H9 (cell line): Measurements from ENCODE around the gene GAS5. TPM values are rescaled to one million over a fixed set of nuclear protein-coding genes. Genes with fewer than 3 reads are reported as not detected.

Source experiments
- DNase-seq: peaks from one replicate; pipeline ENCODE4 v3.0.0-alpha.2; 2017
- H2AFZ ChIP-seq: one replicate; pipeline ENCODE4 v1.6.1; 2013; ENCODE audit warnings: mild to moderate bottlenecking, low read length, control low read depth, moderate library complexity
- H2AK5ac ChIP-seq: 2 replicates; pipeline ENCODE4 v1.6.1; 2013; ENCODE audit warnings: low read length, control low read depth, mixed read lengths; ENCODE audit not compliant: insufficient read length
- H2BK120ac ChIP-seq: one replicate; pipeline ENCODE4 v1.6.1; 2013; ENCODE audit warnings: low read depth, mild to moderate bottlenecking, low read length, control low read depth, inconsistent platforms; ENCODE audit not compliant: poor library complexity, severe bottlenecking
- H2BK12ac ChIP-seq: 2 replicates; pipeline ENCODE4 v1.6.1; 2013; ENCODE audit warnings: low read length, control low read depth, mixed read lengths, low read depth; ENCODE audit not compliant: insufficient read length
- H2BK15ac ChIP-seq: 2 replicates; pipeline ENCODE4 v1.6.1; 2013; ENCODE audit warnings: low read depth, low read length, control low read depth
- H2BK20ac ChIP-seq: one replicate; pipeline ENCODE4 v1.6.1; 2013; ENCODE audit warnings: low read depth, mild to moderate bottlenecking, low read length, control low read depth, inconsistent platforms; ENCODE audit not compliant: poor library complexity, severe bottlenecking
- H2BK5ac ChIP-seq: 2 replicates; pipeline ENCODE4 v1.6.1; 2013; ENCODE audit warnings: low read length, control low read depth, mixed read lengths; ENCODE audit not compliant: insufficient read length
- H3K14ac ChIP-seq: 2 replicates; pipeline ENCODE4 v1.6.1; 2013; ENCODE audit warnings: low read length, control low read depth; ENCODE audit not compliant: insufficient read depth
- H3K18ac ChIP-seq: 2 replicates; pipeline ENCODE4 v1.6.1; 2013; ENCODE audit warnings: low read depth, mild to moderate bottlenecking, mixed read lengths, low read length, control low read depth; ENCODE audit not compliant: insufficient read length
- H3K23ac ChIP-seq: 2 replicates; pipeline ENCODE4 v1.6.1; 2013; ENCODE audit warnings: low read length, control low read depth, mixed read lengths, low read depth; ENCODE audit not compliant: insufficient read length
- H3K23me2 ChIP-seq: 2 replicates; pipeline ENCODE4 v1.6.1; 2013; ENCODE audit warnings: low read depth, mild to moderate bottlenecking, mixed read lengths, low read length, control low read depth; ENCODE audit not compliant: insufficient read length, poor library complexity, severe bottlenecking
- H3K27ac ChIP-seq: 2 replicates; pipeline ENCODE4 v1.5.1; 2013; ENCODE audit warnings: low read length, control low read depth, mixed read lengths, low read depth; ENCODE audit not compliant: insufficient read length
- H3K27me3 ChIP-seq: 2 replicates; pipeline ENCODE4 v1.6.1; 2013; ENCODE audit warnings: low read length, control low read depth, inconsistent platforms; ENCODE audit not compliant: insufficient read depth
- H3K4ac ChIP-seq: 2 replicates; pipeline ENCODE4 v1.6.1; 2013; ENCODE audit warnings: low read depth, mild to moderate bottlenecking, control low read depth, inconsistent platforms, low read length, moderate library complexity
- H3K4me1 ChIP-seq: 2 replicates; pipeline ENCODE4 v1.6.1; 2013; ENCODE audit warnings: low read length, control low read depth, inconsistent platforms; ENCODE audit not compliant: insufficient read depth
- H3K4me2 ChIP-seq: 2 replicates; pipeline ENCODE4 v1.6.1; 2013; ENCODE audit warnings: low read length, control low read depth, mixed read lengths; ENCODE audit not compliant: insufficient read length, insufficient read depth
- H3K56ac ChIP-seq: 2 replicates; pipeline ENCODE4 v1.6.1; 2013; ENCODE audit warnings: low read depth, mild to moderate bottlenecking, mixed read lengths, low read length, control low read depth; ENCODE audit not compliant: insufficient read length
- H3K79me1 ChIP-seq: 2 replicates; pipeline ENCODE4 v1.6.1; 2013; ENCODE audit warnings: low read depth, mild to moderate bottlenecking, moderate library complexity, low read length, control low read depth, inconsistent platforms; ENCODE audit not compliant: insufficient read depth, poor library complexity, severe bottlenecking
- H3K79me2 ChIP-seq: 2 replicates; pipeline ENCODE4 v1.6.1; 2013; ENCODE audit warnings: low read length, control low read depth, inconsistent platforms; ENCODE audit not compliant: insufficient read depth
- H3K9ac ChIP-seq: 2 replicates; pipeline ENCODE4 v1.6.1; 2013; ENCODE audit warnings: low read length, control low read depth, mixed read lengths; ENCODE audit not compliant: insufficient read length; ENCODE audit errors: extremely low read depth
- H3K9me3 ChIP-seq: one replicate; pipeline ENCODE4 v1.6.1; 2013; ENCODE audit warnings: low read depth, low read length, inconsistent platforms; ENCODE audit not compliant: control insufficient read depth
- H3T11ph ChIP-seq: one replicate; pipeline ENCODE4 v1.6.1; 2013; ENCODE audit warnings: mild to moderate bottlenecking, low read length, control low read depth, inconsistent platforms
- H4K20me1 ChIP-seq: one replicate; pipeline ENCODE4 v1.6.1; 2013; ENCODE audit not compliant: control insufficient read depth, insufficient read length, insufficient read depth
- H4K5ac ChIP-seq: 2 replicates; pipeline ENCODE4 v1.6.1; 2013; ENCODE audit warnings: low read depth, mild to moderate bottlenecking, mixed read lengths, low read length, control low read depth; ENCODE audit not compliant: insufficient read length
- H4K8ac ChIP-seq: replicated peaks from 2 replicates; pipeline ENCODE4 v1.6.1; 2013; ENCODE audit warnings: low read length, control low read depth, mixed read lengths, low read depth; ENCODE audit not compliant: insufficient read length
- H4K91ac ChIP-seq: 2 replicates; pipeline ENCODE4 v1.6.1; 2013; ENCODE audit warnings: low read depth, mild to moderate bottlenecking, moderate library complexity, mixed read lengths, low read length, control low read depth; ENCODE audit not compliant: insufficient read length
- H3K27ac Mint-ChIP-seq, 3 experiments: 2 replicates in 2 of 3; 3 replicates in 1 of 3; pipeline ENCODE4 v1.8.0; 2020 to 2021; ENCODE audit warnings: mixed read lengths in 3 of 3, mild to moderate bottlenecking in 1 of 3, moderate library complexity in 1 of 3
- H3K27me3 Mint-ChIP-seq: 2 replicates; pipeline ENCODE4 v1.8.0; 2021; ENCODE audit warnings: low read depth, mild to moderate bottlenecking, moderate library complexity, mixed read lengths
- H3K36me3 Mint-ChIP-seq, 3 experiments: 2 replicates in 2 of 3; 3 replicates in 1 of 3; pipeline ENCODE4 v1.8.0; 2020 to 2021; ENCODE audit warnings: low read depth in 3 of 3, mixed read lengths in 3 of 3; ENCODE audit not compliant: insufficient read depth in 1 of 3
- H3K4me1 Mint-ChIP-seq, 2 experiments: 2 replicates each; pipeline ENCODE4 v1.8.0; 2020; ENCODE audit warnings: mixed read lengths in 2 of 2
- H3K4me3 Mint-ChIP-seq, 2 experiments: 2 replicates in 1 of 2; 3 replicates in 1 of 2; pipeline ENCODE4 v1.8.0; 2020 to 2021; ENCODE audit warnings: mild to moderate bottlenecking in 2 of 2, mixed read lengths in 2 of 2, moderate library complexity in 1 of 2
- H3K9me3 Mint-ChIP-seq, 2 experiments: 2 replicates in 1 of 2; 3 replicates in 1 of 2; pipeline ENCODE4 v1.8.0; 2020; ENCODE audit warnings: mild to moderate bottlenecking in 2 of 2, mixed read lengths in 2 of 2, moderate library complexity in 1 of 2
- CTCF ChIP-seq: fragments of 200-600 bp; sonication (generic); conservative IDR thresholded peaks from 3 replicates; pipeline ENCODE4 v1.8.0; 2021; ENCODE audit warnings: antibody characterized with exemption, mild to moderate bottlenecking
- WGBS: extraction: QIAGEN DNeasy Blood & Tissue Kit; methylation state at CpG from one replicate; pipeline ENCODE4 v1.1.7; 2013; ENCODE audit warnings: missing lambda C conversion rate, low lambda C conversion rate, mixed read lengths; ENCODE audit not compliant: insufficient read length; ENCODE audit errors: extremely low coverage; 5-methylcytosine and 5-hydroxymethylcytosine counted together
- total RNA-seq: library from RNA; stranded (reverse); gene quantifications from 2 replicates; pipeline ENCODE4 v1.2.1, GENCODE V29; 2021

The GAS5 gene
- total RNA-seq, 1 experiment from 2014 or later = 690 TPM

- H3K9me3 ChIP-seq = no peaks in the 10 kb centered on the region
- Mint-ChIP-seq H3K27ac (peak overlapping the region; percentile 78 to 97 (median 95)), H3K36me3 (peaks cover 28 to 60% (median 60%) of the 10 kb centered on the region in 3 experiments), H3K9me3 (no peaks in the 10 kb centered on the region), H3K27me3 (no peaks in the 10 kb centered on the region), H3K4me3 (no peak overlapping the region; a peak in 1 of 5 replicates), H3K4me1 (peaks cover 9 to 10% of the 10 kb centered on the region in 2 experiments)
- H4K8ac ChIP-seq = no peak overlapping the region
- H2AK5ac ChIP-seq = no peak overlapping the region
- no peak overlapping the region for H2BK5ac ChIP-seq
- no peaks in the 10 kb centered on the region for H3K79me2 ChIP-seq
- no peak overlapping the region for H3K23ac ChIP-seq
- H3K14ac ChIP-seq = no peak overlapping the region
- H3K27ac ChIP-seq = peak overlapping the region; percentile 16
- H3K4ac ChIP-seq = no peak overlapping the region
- H4K20me1 ChIP-seq = no peaks in the 10 kb centered on the region
- H3K9ac ChIP-seq = no peak overlapping the region
- TF ChIP-seq CTCF = no peak
- H3K27me3 ChIP-seq = no peaks in the 10 kb centered on the region
- no peaks in the 10 kb centered on the region; the same call in 1 of the 2 replicates for H3K4me1 ChIP-seq
- no peak overlapping the region for H3K18ac ChIP-seq
- no peaks in the 10 kb centered on the region for H3K79me1 ChIP-seq
- no peaks in the 10 kb centered on the region for H3K23me2 ChIP-seq
- no peak overlapping the region for H3K56ac ChIP-seq
- no CpG with 5 or more reads among the region's 5 CpGs for WGBS
- no peak overlapping the region for H4K91ac ChIP-seq
- no peak overlapping the region for H2AFZ ChIP-seq
- no peak overlapping the region for H2BK15ac ChIP-seq
- H2BK20ac ChIP-seq = no peak overlapping the region
- H4K5ac ChIP-seq = no peak overlapping the region
- H2BK12ac ChIP-seq = no peak overlapping the region
- H3K4me2 ChIP-seq = no peak overlapping the region
- DNase-seq = peak; percentile 57
- no peak overlapping the region for H2BK120ac ChIP-seq
- H3T11ph ChIP-seq = no peak overlapping the region
Measured at GRCh38 chr1:173853074-173853473, 14.7 kb downstream of the GAS5 start.
